ENCODE results near the gene SDC3. TPM values are rescaled to one million over a fixed set of nuclear protein-coding genes. Genes with fewer than 3 reads are reported as not detected.

The SDC3 gene
- total and polyA plus RNA-seq, 2 of the 8 experiments (the other 6 are each of a cell fraction or from before 2014, with no cell fraction given): 7.0 to 27.0 TPM

DNA sequence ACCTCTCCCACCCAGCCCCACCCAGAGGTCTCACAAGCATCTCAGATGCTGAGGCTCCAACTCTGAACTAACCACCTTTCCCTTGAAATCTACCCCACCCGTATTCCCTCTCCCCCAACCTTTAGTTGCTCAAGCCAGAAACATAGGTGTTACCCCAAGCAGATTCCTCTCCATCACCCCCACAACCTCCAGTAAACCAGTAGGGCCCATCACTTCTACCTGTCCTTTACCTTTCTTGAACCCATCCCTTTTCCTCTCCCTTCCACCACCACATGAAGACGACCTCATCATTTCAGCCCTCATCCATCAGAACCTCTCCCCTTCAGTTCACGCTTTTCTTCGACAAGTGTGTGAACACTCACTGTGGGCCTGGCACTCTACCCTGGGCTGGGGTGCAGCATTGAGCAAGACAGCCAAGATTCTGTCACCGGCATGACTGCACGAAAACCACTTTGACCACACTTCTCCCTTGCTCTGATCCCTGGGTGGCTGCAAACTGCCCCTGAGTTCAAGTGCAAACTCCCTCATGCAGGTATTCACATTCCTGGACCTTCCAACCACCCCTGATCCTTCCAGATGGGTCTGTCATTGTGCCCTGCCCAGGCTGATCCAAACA lies 85.5 kb downstream of the SDC3 start:
- POLR2A ChIA-PET (ENCODE audit: partially characterized antibody): interaction anchor here (1.4 to 2.1 kb wide), 3 partner anchors 15 to 23 kb away, joined by 3 to 6 read pairs (median 3); no protein-coding TSS in a partner anchor
- H4K5ac ChIP-seq (ENCODE audit: insufficient read length, low read depth, low read length): no peak overlapping the region
- CTCF ChIA-PET (ENCODE audit: partially characterized antibody): interaction anchor here (0.9 to 10.9 kb wide), 5 partner anchors 8 to 88 kb away, joined by 4 to 158 read pairs (median 8); no protein-coding TSS in a partner anchor
- H3K79me2 ChIP-seq (ENCODE audit: control insufficient read depth in 1 of 2, insufficient read depth in 2 of 2, low read length in 2 of 2): no peaks in the 10 kb centered on the region
- H3K18ac ChIP-seq (ENCODE audit: extremely low read depth, low read length): no peak overlapping the region
- peaks cover 0 to 2% of the 10 kb centered on the region in 2 experiments for H4K20me1 ChIP-seq (replicated peaks in 1 of 2; ENCODE audit: control insufficient read depth in 1 of 2, insufficient read depth in 2 of 2, low read length in 2 of 2)
- WGBS, 2 experiments (ENCODE audit: extremely low coverage in 1 of 2, insufficient coverage in 1 of 2, insufficient read length in 1 of 2, insufficient replicate concordance in 2 of 2, low coverage in 1 of 2, low lambda C conversion rate in 2 of 2, missing lambda C conversion rate in 1 of 2): 73% methylated on average over 6 of the region's 6 CpGs; no CpG with 5 or more reads in 1 of the 2 experiments
- 0 out of 2 replicates have a peak overlapping the region, but pooled peaks have one; percentile 40 for H2BK15ac ChIP-seq (ENCODE audit: low read length)
- H3K4me2 ChIP-seq (ENCODE audit: insufficient read depth in 1 of 2, low read depth in 2 of 2, low read length in 2 of 2): peak overlapping the region in 1 of 2 experiments; percentile 78; a peak in 2 of 4 replicates
- peaks cover 0 to 17% (median 13%) of the 10 kb centered on the region in 4 experiments; a peak in 5 of 7 replicates for H3K27me3 ChIP-seq (replicated peaks in 1 of 4; ENCODE audit: control insufficient read depth in 3 of 4, extremely low read depth in 1 of 4, insufficient read depth in 3 of 4, low read length in 3 of 4)
- 0 out of 2 replicates have a peak overlapping the region, but pooled peaks have one; percentile 31 for H2AK5ac ChIP-seq (ENCODE audit: low read depth, low read length)
- no peaks in the 10 kb centered on the region for H3K36me3 ChIP-seq (ENCODE audit: control insufficient read depth in 2 of 4, insufficient read depth in 4 of 4, low read length in 3 of 4)
- no peaks in the 10 kb centered on the region for H3K79me1 ChIP-seq (ENCODE audit: low read depth, low read length)
- H2BK12ac ChIP-seq (ENCODE audit: low read depth, low read length): peak overlapping the region; percentile 43; the same call in 1 of the 2 replicates
- DNase-seq (ENCODE audit: low read depth in 1 of 2, low spot score in 2 of 2) (no peak), FAIRE-seq (no peak)
- H3K4ac ChIP-seq (replicated peaks; ENCODE audit: insufficient read length, low read depth, low read length): no peak overlapping the region
- no peak overlapping the region for H2BK20ac ChIP-seq (ENCODE audit: low read length)
- TF ChIP-seq JUND (IDR thresholded peaks at IDR 0.05; ENCODE audit: low read length): no peak
- TF ChIP-seq NANOG (IDR thresholded peaks at IDR 0.05; ENCODE audit: insufficient read depth, low read depth, low read length, poor library complexity, severe bottlenecking): no peak
- TF ChIP-seq BACH1 (IDR thresholded peaks at IDR 0.05; ENCODE audit: low read length): no peak
- no peak for TF ChIP-seq HDAC6 (IDR thresholded peaks at IDR 0.05; ENCODE audit: low read depth, low read length)
- no peak overlapping the region for H3K27ac ChIP-seq (ENCODE audit: low read depth, low read length)
- H3K4me1 ChIP-seq (replicated peaks in 1 of 4; ENCODE audit: control insufficient read depth in 3 of 4, insufficient read depth in 4 of 4, low read length in 3 of 4): peaks cover 5 to 18% (median 11%) of the 10 kb centered on the region in 4 experiments
- no peak overlapping the region for H4K8ac ChIP-seq (ENCODE audit: extremely low read depth, insufficient read depth, low read length)
- no peak overlapping the region for H2AFZ ChIP-seq (ENCODE audit: low read length)
- peak overlapping the region; percentile 26 for H4K91ac ChIP-seq (replicated peaks; ENCODE audit: insufficient read length, low read length)
- no peak overlapping the region for H3K23ac ChIP-seq (ENCODE audit: insufficient read length)
- H3K4me3 ChIP-seq (ENCODE audit: extremely low read depth in 1 of 4, insufficient read depth in 2 of 4, low read depth in 3 of 4, low read length in 4 of 4): no peak overlapping the region
- H3K9me3 ChIP-seq (ENCODE audit: insufficient read depth in 2 of 2, low read depth in 1 of 2, low read length in 1 of 2): no peaks in the 10 kb centered on the region
- H3K56ac ChIP-seq (replicated peaks; ENCODE audit: insufficient read length, low read depth, low read length): no peak overlapping the region
- peaks cover 8% of the 10 kb centered on the region; the same call in 1 of the 2 replicates for H3K23me2 ChIP-seq (ENCODE audit: low read depth, low read length)
- no peak overlapping the region for H3K14ac ChIP-seq (ENCODE audit: insufficient read length)
- no peak overlapping the region for H2BK120ac ChIP-seq (replicated peaks; ENCODE audit: low read depth, low read length)
- H3K9ac ChIP-seq (replicated peaks in 1 of 4; ENCODE audit: extremely low read depth in 1 of 4, low read depth in 3 of 4, low read length in 3 of 4): no peak overlapping the region; a peak in 1 of 7 replicates
- no peak overlapping the region for H2BK5ac ChIP-seq (ENCODE audit: low read depth, low read length)
